WI38 (cell line): ENCODE data around the gene ZMIZ1.

ENCODE experiments used
- H3K4me3 ChIP-seq: 2 replicates; pipeline ENCODE4 v1.5.1; 2011; ENCODE audit warnings: low read depth, mild to moderate bottlenecking, control low read depth, low read length
- CTCF ChIP-seq: IDR thresholded peaks from 2 replicates; pipeline ENCODE4 v1.5.1; 2012; ENCODE audit warnings: low read depth, mild to moderate bottlenecking, control low read depth, low read length

ZMIZ1 gene

GRCh38 chr10:79112881-79113431, 44.2 kb downstream of the ZMIZ1 start:
- H3K4me3 ChIP-seq: no peak overlapping the region
- no peak for TF ChIP-seq CTCF

- TF ChIP-seq CTCF: no peak
- no peak overlapping the region for H3K4me3 ChIP-seq
Measured at GRCh38 chr10:79113827-79114226, 45.1 kb downstream of the ZMIZ1 start.

GRCh38 chr10:79115302-79115701, 46.5 kb downstream of the ZMIZ1 start:
- TF ChIP-seq CTCF: no peak

GRCh38 chr10:79116368-79116767, 47.6 kb downstream of the ZMIZ1 start:
- no peak for TF ChIP-seq CTCF
- no peak overlapping the region for H3K4me3 ChIP-seq

More at GRCh38 chr10:79115302-79115701, 46.5 kb downstream of the ZMIZ1 start:
- no peak overlapping the region for H3K4me3 ChIP-seq

GRCh38 chr10:79116801-79117723, 48.3 kb downstream of the ZMIZ1 start:
- no peak overlapping the region for H3K4me3 ChIP-seq
- no peak for TF ChIP-seq CTCF

GRCh38 chr10:79118286-79119202, 49.8 kb downstream of the ZMIZ1 start:
- TF ChIP-seq CTCF: no peak
- H3K4me3 ChIP-seq: no peak overlapping the region
